Mesothelial cell of epicardium (in vitro differentiated cells): ENCODE measurements around the gene ANKS3. TPM values are rescaled to one million over a fixed set of nuclear protein-coding genes. Genes with fewer than 3 reads are reported as not detected.
"Not testable (repeated sequence)": the region's sequence is repeated elsewhere in the genome, so short reads cannot be mapped to it uniquely, and the experiment has no call there.

Source experiments
- DNase-seq, 2 experiments: peaks; one replicate each; pipeline ENCODE4 v3.0.0; 2021; ENCODE audit warnings: low spot score in 2 of 2; ENCODE audit not compliant: unreplicated experiment in 2 of 2
- H3K27ac Mint-ChIP-seq: 2 replicates; pipeline ENCODE4 v1.8.0; 2021; ENCODE audit warnings: mixed read lengths
- H3K27me3 Mint-ChIP-seq: 2 replicates; pipeline ENCODE4 v1.8.0; 2021; ENCODE audit warnings: low read depth, mixed read lengths
- H3K36me3 Mint-ChIP-seq: 2 replicates; pipeline ENCODE4 v1.8.0; 2021; ENCODE audit warnings: mixed read lengths
- H3K4me1 Mint-ChIP-seq: 2 replicates; pipeline ENCODE4 v1.8.0; 2021; ENCODE audit warnings: mixed read lengths
- H3K4me3 Mint-ChIP-seq: 2 replicates; pipeline ENCODE4 v1.8.0; 2021; ENCODE audit warnings: mild to moderate bottlenecking, moderate library complexity, mixed read lengths
- H3K9me3 Mint-ChIP-seq: 2 replicates; pipeline ENCODE4 v1.8.0; 2021; ENCODE audit warnings: mixed read lengths
- CTCF ChIP-seq: fragments of 200-600 bp; sonication (generic); IDR thresholded peaks from one replicate; pipeline ENCODE4 v1.5.0; 2021; ENCODE audit warnings: antibody characterized with exemption; ENCODE audit not compliant: unreplicated experiment
- total RNA-seq: library from RNA; stranded (reverse); gene quantifications from 3 replicates; pipeline ENCODE4 v1.2.1, GENCODE V29; 2021

Gene ANKS3
- total RNA-seq, 1 donor from 2014 or later: 45.8 TPM

DNA sequence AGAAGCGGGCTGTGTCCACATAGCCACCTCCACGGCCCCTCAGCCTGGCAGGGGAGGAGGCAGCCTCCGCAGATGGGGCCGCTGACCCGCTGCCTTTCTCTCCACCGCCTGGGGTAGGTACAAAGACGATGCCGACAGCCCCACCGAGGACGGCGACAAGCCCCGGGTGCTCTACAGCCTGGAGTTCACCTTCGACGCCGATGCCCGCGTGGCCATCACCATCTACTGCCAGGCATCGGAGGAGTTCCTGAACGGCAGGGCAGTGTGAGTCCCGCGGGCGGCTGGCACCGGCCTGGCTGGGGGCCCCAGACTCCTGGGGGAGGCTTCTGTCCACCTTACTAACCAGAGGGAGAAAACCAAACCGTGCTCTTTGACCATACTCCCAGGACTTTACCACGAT lies 81.5 kb downstream of the ANKS3 start:
- Mint-ChIP-seq H3K27me3 (no peaks in the 10 kb centered on the region), H3K4me3 (no peak overlapping the region), H3K9me3 (peaks cover 3% of the 10 kb centered on the region), H3K27ac (no peak overlapping the region), H3K4me1 (no peaks in the 10 kb centered on the region), H3K36me3 (peaks cover 34% of the 10 kb centered on the region)
- no peak for DNase-seq
- no peak for TF ChIP-seq CTCF

- TF ChIP-seq CTCF: no peak
- peaks cover 37% of the 10 kb centered on the region for H3K36me3 Mint-ChIP-seq
- no peaks in the 10 kb centered on the region for H3K4me1 Mint-ChIP-seq
- no peaks in the 10 kb centered on the region for H3K27me3 Mint-ChIP-seq
- no peak overlapping the region for H3K27ac Mint-ChIP-seq
- no peak for DNase-seq
- no peak overlapping the region for H3K4me3 Mint-ChIP-seq
- H3K9me3 Mint-ChIP-seq: peaks cover 3% of the 10 kb centered on the region
Measured at GRCh38 chr16:4651827-4652226, 82.2 kb downstream of the ANKS3 start.

DNA sequence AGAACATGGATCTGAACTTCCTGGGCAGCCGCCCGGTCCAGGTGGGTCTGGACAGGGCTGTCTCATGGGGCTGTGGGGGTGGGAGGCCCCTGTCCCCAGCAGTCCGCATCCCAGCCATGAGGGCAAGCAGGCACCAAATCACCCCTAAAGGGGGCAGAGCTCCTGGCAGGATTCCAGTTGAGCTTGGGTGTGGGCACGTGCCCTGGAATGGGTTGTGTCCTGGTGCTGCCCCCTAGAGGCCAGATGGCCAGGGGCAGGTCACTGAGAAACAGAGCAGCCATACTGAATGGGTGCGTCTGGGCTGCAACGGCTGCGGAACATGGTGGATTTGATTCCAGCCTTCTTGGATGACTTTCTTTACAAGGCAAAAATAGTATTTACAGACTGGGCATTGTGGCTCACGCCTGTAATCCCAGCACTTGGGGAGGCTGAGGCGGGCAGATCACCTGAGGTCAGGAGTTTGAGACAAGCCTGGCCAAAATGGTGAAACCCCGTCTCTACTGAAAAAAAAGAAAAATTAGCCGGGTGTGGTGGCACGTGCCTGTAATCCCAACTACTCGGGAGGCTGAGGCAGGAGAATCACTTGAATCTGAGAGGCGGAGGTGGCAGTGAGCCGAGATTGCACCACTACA lies 83.5 kb downstream of the ANKS3 start:
- H3K36me3 Mint-ChIP-seq: peaks cover 36% of the 10 kb centered on the region
- H3K27ac Mint-ChIP-seq, H3K4me3 Mint-ChIP-seq, H3K27me3 Mint-ChIP-seq, H3K4me1 Mint-ChIP-seq, H3K9me3 Mint-ChIP-seq: not testable (repeated sequence)
- peak; percentile 71 for TF ChIP-seq CTCF
- DNase-seq: peak in 1 of 2 experiments; percentile 58

- H3K27me3 Mint-ChIP-seq: no peaks in the 10 kb centered on the region
- no peak overlapping the region for H3K4me3 Mint-ChIP-seq
- DNase-seq: no peak
- H3K27ac Mint-ChIP-seq: no peak overlapping the region
- H3K9me3 Mint-ChIP-seq: peaks cover 3% of the 10 kb centered on the region
- no peak for TF ChIP-seq CTCF
- no peaks in the 10 kb centered on the region for H3K4me1 Mint-ChIP-seq
- H3K36me3 Mint-ChIP-seq: peaks cover 40% of the 10 kb centered on the region
Measured at GRCh38 chr16:4649744-4650442, 84.2 kb downstream of the ANKS3 start.

- Mint-ChIP-seq H3K9me3 (peaks cover 3% of the 10 kb centered on the region), H3K4me3 (no peak overlapping the region), H3K27me3 (no peaks in the 10 kb centered on the region), H3K36me3 (peaks cover 38% of the 10 kb centered on the region), H3K4me1 (no peaks in the 10 kb centered on the region), H3K27ac (no peak overlapping the region)
- no peak for TF ChIP-seq CTCF
- no peak for DNase-seq
Measured at GRCh38 chr16:4648917-4649316, 85.2 kb downstream of the ANKS3 start.
